DMS 273 (cell line): ENCODE data around the gene KCNN1.
"Not testable (repeated sequence)": the region's sequence is repeated elsewhere in the genome, so short reads cannot be mapped to it uniquely, and the experiment has no call there.

Source experiments
- DNase-seq: peaks from one replicate; lab custom pipeline; 2025; ENCODE audit not compliant: unreplicated experiment; lab: John Stamatoyannopoulos, UW

Gene KCNN1

GRCh38 chr19:18021121-18021755 is 54.3 kb downstream of the KCNN1 start:
- DNase-seq = peak; percentile 47

- peak; percentile 37 for DNase-seq
Measured at GRCh38 chr19:18023622-18024251, 56.8 kb downstream of the KCNN1 start.

DNA sequence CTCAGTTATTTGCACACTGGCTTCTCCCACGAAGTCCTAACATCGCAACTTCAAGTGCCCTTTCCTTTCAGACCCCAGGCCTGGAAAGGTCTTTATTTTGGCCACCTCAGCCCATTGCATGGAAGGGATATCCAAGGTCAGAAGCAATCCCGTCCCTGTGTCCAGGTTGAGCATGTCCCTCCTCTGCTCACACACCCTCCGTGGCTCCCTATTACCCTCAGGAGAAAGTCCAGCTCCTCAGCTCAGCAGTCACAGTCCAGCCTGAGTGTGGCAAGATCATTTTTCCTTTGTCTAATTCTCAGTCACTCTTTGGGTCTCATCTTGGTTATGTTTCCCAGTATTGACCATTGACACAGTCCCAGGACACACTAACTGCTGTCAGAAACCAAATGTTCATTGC is 60.2 kb downstream of the KCNN1 start:
- DNase-seq = no peak

DNA sequence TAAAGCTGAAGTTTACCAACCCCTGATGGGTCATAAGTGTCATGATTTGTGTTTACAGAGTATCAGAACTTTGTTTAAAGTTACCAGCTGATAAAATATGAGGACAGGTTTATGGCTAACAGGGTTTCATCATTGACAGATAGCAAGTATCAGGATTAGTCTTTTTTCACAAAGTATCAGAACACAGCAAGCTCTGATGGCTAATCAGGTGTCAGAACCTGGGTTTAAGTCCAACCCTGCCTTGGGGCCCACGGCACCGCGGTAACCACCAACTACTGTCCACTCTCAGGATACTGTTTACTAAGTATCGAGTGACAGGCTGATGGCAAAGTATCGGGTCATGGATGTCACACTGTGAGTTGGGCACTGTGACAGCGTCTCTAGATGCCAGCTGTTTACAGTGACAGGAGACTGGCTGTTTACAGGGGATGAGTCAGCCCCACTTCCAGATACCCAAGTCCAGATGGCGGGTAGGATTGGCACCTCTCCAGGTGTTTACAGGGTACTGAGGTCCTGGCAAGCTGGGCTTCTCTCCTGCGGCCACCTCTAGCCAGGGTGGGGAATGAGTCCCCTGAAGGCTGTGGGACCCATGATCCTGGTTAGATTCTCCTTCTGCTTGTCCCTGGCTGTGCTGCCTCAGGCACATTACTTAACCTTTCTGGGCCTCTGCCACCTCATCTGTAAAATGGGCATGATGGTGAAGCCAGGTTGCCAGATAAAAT is 62.9 kb downstream of the KCNN1 start:
- DNase-seq = peak; percentile 96

- not testable (repeated sequence) for DNase-seq
Measured at GRCh38 chr19:18031401-18031800, 64.5 kb downstream of the KCNN1 start.

- DNase-seq = not testable (repeated sequence)
Measured at GRCh38 chr19:18032102-18032501, 65.2 kb downstream of the KCNN1 start.

GRCh38 chr19:18041054-18041453 is 74.1 kb downstream of the KCNN1 start:
- no peak for DNase-seq

DNA sequence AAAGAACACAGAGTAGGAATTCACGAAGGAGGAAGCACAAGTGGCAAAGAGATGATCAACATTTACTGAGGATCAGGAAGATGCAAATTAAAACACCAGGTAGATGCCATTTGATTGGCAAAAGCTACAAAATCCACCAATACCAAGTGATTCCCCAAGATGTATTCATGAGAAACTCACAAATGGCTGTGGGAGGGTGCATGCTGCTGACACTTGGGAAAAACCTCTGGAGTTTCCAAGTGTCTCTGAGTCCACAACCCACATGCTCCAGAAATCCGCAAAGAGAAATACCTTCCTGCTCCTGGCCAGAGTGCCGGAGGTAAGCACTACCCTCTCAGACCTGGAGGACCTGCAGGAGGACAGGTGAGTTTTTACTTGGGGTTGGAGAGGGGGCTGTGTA is 76.8 kb downstream of the KCNN1 start:
- no peak for DNase-seq

GRCh38 chr19:18044825-18045304 is 78.0 kb downstream of the KCNN1 start:
- peak; percentile 99 for DNase-seq

- DNase-seq = no peak
Measured at GRCh38 chr19:18045307-18046050, 78.6 kb downstream of the KCNN1 start.

DNA sequence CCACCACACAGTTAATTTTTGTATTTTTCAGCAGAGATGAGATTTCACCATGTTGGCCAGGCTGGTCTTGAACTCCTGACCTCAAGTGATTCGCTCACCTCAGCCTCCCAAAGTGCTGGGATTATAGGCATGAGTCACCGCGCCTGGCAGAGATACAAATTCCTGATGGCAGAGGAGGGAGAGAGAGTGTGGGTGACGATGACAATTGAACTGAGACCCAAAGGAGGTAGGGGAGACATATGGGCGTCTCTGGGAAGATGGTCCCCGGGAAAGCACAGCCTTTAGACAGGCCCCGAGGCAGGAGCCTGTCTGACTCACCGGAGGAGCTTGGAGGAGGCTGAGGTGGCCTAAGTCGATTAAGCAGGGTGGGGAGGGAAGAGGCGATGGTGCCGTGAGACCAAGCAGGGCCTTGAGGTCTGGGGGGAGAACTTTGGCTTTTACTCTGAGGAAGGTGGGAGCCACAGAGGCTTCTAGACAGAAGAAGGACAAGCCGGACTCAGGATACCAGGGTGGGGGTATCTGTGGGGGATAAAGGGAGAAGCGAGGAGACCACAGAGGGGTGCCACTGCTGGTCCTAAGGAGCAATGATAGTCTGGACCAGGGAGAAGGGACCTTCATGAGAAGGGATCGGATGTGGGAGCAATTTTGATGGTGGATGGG is 79.3 kb downstream of the KCNN1 start:
- peak; percentile 60 for DNase-seq

DNA sequence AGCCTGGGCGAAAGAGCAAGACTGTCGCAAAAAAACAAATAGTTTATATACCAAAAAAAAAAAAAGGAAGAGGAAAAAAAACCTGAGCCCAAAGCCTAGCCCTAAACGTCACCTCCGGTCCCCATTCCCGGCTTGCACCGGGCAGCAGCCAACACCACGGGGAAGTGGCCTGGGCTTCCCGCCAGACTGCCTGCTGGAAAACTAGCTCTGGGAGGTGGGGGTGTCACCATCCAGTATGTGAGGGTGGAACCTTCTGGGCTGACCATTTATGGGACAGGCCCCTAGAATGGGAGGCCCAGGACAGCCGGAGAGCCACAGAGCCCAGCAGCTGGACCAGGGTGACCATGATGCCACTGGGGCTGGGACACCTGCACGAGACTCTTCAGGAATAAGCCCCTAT is 82.5 kb downstream of the KCNN1 start:
- peak; percentile 76 for DNase-seq
